ENCODE data around the gene DNAJB7.
"Not testable (repeated sequence)": the region's sequence is repeated elsewhere in the genome, so short reads cannot be mapped to it uniquely, and the experiment has no call there.

DNAJB7 gene

GRCh38 chr22:40838486-40838885 lies 23.4 kb downstream of the DNAJB7 start:
- DNase-seq: no peak

- no peak for DNase-seq
Observed at GRCh38 chr22:40834619-40835018, 27.3 kb downstream of the DNAJB7 start.

GRCh38 chr22:40829131-40829530 lies 32.8 kb downstream of the DNAJB7 start:
- DNase-seq: no peak

GRCh38 chr22:40826984-40827741 lies 34.8 kb downstream of the DNAJB7 start:
- DNase-seq: no peak

- DNase-seq: not testable (repeated sequence)
Observed at GRCh38 chr22:40826292-40826691, 35.6 kb downstream of the DNAJB7 start.

GRCh38 chr22:40823426-40823825 lies 38.5 kb downstream of the DNAJB7 start:
- no peak for DNase-seq

GRCh38 chr22:40819599-40820140 lies 42.2 kb downstream of the DNAJB7 start:
- no peak for DNase-seq

- peak; percentile 87 for DNase-seq
Observed at GRCh38 chr22:40818747-40819598, 42.9 kb downstream of the DNAJB7 start, which contains the start of gene SLC25A17. Gene SLC25A17 (minus strand): TSS chr22:40819346. CDS start chr22:40819248, 98 bp downstream.

- no peak for DNase-seq
Observed at GRCh38 chr22:40818192-40818746, 43.6 kb downstream of the DNAJB7 start.

- DNase-seq: no peak
Observed at GRCh38 chr22:40817737-40818136, 44.2 kb downstream of the DNAJB7 start.

- no peak for DNase-seq
Observed at GRCh38 chr22:40813912-40814315, 48.0 kb downstream of the DNAJB7 start.
